ENCODE results near the gene RCCD1. TPM values are rescaled to one million over a fixed set of nuclear protein-coding genes. Genes with fewer than 3 reads are reported as not detected.

Gene RCCD1
- total and polyA plus RNA-seq, 4 donors: 3.6 to 13.3 (median 4.3) TPM

DNA sequence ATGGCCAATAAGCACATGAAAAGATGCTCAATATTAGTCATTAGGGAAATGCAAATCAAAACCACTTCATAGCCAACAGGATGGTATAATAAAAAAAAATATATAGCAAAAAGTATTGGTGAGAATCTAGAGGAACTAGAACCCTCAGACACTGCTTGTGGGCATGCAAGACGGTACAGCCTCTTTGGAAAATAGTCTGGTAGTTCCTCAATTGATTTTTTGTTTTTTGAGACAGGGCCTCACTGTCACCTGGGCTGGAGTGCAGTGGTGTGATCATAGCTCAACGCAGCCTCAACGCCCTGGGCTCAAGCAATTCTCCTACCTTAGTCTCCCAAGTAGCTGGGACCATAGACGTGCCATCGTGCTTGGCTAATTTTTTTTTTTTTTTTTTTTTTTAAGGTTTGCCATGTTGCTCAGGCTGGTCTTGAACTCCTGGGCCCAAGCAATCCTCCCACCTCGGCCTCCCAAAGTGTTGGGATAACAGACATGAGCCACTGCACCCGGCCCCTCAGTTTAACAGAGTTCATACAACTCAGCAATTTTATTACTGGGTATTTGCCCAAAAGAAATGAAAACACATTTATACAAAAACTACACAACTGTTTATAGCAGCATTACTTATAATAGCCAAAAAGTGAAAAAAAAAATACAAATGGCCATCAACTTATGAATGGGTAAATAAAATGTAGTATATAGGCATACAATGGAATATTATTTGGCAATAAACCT, 34.5 kb downstream of the RCCD1 start:
- no peak overlapping the region for H3K4me3 ChIP-seq (ENCODE audit: low read depth in 1 of 3, low read length in 3 of 3)
- WGBS: 96% methylated on average over 7 of the region's 7 CpGs

DNA sequence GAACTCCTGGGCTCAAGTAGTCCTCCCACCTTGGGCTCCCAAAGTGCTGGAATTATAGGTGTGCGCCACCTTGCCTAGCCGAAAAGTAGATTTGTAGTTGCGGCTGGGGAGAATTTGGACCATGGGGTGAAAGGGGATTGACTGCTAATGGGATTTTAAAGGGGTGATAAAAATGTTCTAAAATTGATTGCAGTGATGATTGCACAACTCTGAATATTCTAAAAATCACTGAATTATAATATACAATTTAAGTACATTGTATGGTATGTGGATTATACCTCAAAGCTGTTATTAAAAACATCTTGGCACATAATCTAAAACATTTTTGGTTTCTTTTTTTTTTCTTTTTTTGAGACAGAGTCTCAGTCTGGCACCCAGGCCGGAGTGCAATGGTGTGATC, 35.8 kb downstream of the RCCD1 start:
- WGBS: 95% methylated on average over 4 of the region's 4 CpGs

More for the DNA sequence above, 34.5 kb downstream of the RCCD1 start:
- H3K36me3 ChIP-seq (ENCODE audit: control insufficient read depth in 4 of 4, insufficient read depth in 3 of 4, low read depth in 1 of 4, low read length in 3 of 4): no peaks in the 10 kb centered on the region
- H3K9ac ChIP-seq (ENCODE audit: low read depth in 1 of 2, low read length in 2 of 2): no peak overlapping the region
- TF ChIP-seq REST (IDR thresholded peaks at IDR 0.05) (no peak), JUND (IDR thresholded peaks at IDR 0.05) (no peak), FOXA1 (IDR thresholded peaks at IDR 0.05) (no peak), GABPA (IDR thresholded peaks at IDR 0.05 in 1 of 2, conservative IDR thresholded peaks at IDR 0.05 in 1 of 2) (no peak), ZBTB33 (IDR thresholded peaks at IDR 0.05) (no peak), ATF3 (IDR thresholded peaks at IDR 0.05) (no peak)
- TF ChIP-seq, protein P1, sequence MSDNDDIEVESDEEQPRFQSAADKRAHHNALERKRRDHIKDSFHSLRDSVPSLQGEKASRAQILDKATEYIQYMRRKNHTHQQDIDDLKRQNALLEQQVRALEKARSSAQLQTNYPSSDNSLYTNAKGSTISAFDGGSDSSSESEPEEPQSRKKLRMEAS (IDR thresholded peaks at IDR 0.05): no peak
- H3K27me3 ChIP-seq (ENCODE audit: control insufficient read depth in 4 of 4, insufficient read depth in 4 of 4, low read length in 3 of 4): no peaks in the 10 kb centered on the region
- H3K27ac ChIP-seq (ENCODE audit: low read depth in 1 of 2, low read length in 2 of 2): no peak overlapping the region
- no peak for DNase-seq (ENCODE audit: low spot score)
- H3K4me1 ChIP-seq (ENCODE audit: control insufficient read depth in 4 of 4, insufficient read depth in 4 of 4, low read length in 3 of 4): peaks cover 0 to 9% (median 4%) of the 10 kb centered on the region in 4 donors
- no peaks in the 10 kb centered on the region for H3K9me3 ChIP-seq (ENCODE audit: control insufficient read depth in 4 of 4, low read length in 3 of 4)

More for the DNA sequence above, 35.8 kb downstream of the RCCD1 start:
- Histone ChIP-seq H3K9ac (ENCODE audit: low read depth in 1 of 2, low read length in 2 of 2) (no peak overlapping the region), H3K36me3 (ENCODE audit: control insufficient read depth in 4 of 4, insufficient read depth in 3 of 4, low read depth in 1 of 4, low read length in 3 of 4) (no peaks in the 10 kb centered on the region), H3K4me3 (ENCODE audit: low read depth in 1 of 3, low read length in 3 of 3) (no peak overlapping the region), H3K27me3 (ENCODE audit: control insufficient read depth in 4 of 4, insufficient read depth in 4 of 4, low read length in 3 of 4) (no peaks in the 10 kb centered on the region), H3K27ac (ENCODE audit: low read depth in 1 of 2, low read length in 2 of 2) (no peak overlapping the region), H3K9me3 (ENCODE audit: control insufficient read depth in 4 of 4, low read length in 3 of 4) (no peaks in the 10 kb centered on the region), H3K4me1 (ENCODE audit: control insufficient read depth in 4 of 4, insufficient read depth in 4 of 4, low read length in 3 of 4) (peaks cover 3 to 17% (median 7%) of the 10 kb centered on the region in 4 donors)
- TF ChIP-seq HNF4G (IDR thresholded peaks at IDR 0.05): no peak
- TF ChIP-seq FOXA1 (IDR thresholded peaks at IDR 0.05): no peak
- TF ChIP-seq RAD21 (IDR thresholded peaks at IDR 0.05): no peak
- TF ChIP-seq HNF4A (conservative IDR thresholded peaks at IDR 0.05): no peak
- no peak for TF ChIP-seq EGR1 (IDR thresholded peaks at IDR 0.05; ENCODE audit: low read depth in 2 of 2)
- no peak for TF ChIP-seq SP1 (IDR thresholded peaks at IDR 0.05)
- no peak for TF ChIP-seq ATF3 (IDR thresholded peaks at IDR 0.05)
- TF ChIP-seq, protein P1 (IDR thresholded peaks at IDR 0.05): no peak
- no peak for TF ChIP-seq FOXA2 (IDR thresholded peaks at IDR 0.05)
- TF ChIP-seq RXRA (IDR thresholded peaks at IDR 0.05): no peak
- no peak for DNase-seq (ENCODE audit: low spot score)
